Endothelial cell of hepatic sinusoid (primary cell): ENCODE results near the gene PDLIM4.

Experiments used
- in situ Hi-C: cut with HindIII; loops from 2 replicates; pipeline ENCODE4 v1.10.0; 2017; ENCODE audit warnings: low sequenced_read_pairs

The PDLIM4 gene

DNA sequence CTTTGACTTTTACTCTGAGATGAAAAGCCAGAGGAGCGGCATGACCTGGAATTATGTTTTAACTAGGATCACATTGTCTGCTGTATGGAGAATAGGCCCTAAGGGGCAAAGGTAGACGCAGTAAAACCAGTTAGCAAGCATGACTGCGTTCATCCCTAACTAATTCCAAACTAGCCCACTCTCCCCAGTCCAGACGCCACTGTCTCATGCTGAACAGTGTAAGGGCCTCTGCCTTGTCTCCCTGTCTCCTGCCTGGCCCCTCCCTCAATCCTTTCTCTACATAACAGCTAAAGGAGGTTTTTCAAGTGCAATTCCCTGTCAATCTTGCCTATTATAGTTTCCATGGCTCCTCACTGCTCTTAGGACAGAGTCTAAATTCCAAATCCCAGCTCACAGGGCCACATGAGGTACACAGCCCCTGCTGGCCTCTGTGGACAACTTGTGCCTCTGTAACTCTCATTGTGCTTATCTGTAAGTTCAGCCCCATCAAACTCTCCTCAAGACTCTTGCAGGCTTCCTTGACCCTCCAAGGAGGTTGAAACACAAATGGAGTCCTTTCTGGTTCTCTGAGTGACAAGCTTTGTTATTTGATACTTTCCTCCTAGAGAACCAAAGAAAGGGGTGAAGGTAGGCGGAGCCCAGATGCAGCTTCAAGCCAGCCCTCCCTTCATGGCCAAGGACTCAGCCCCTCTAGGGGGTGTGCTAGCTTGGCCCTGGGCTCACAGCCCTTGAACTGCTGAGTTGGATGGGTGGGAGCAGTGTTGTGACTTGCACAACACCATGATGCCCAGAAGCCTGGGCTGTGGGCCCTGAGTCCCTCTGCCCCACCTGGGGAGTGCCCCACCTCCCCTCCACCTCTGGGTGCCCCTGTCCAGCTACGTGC lies 20.7 kb downstream of the PDLIM4 start:
- in situ Hi-C loops: no loop called here

GRCh38 chr5:132279801-132280200 lies 22.3 kb downstream of the PDLIM4 start:
- in situ Hi-C loops: no loop called here

- in situ Hi-C loops: no loop called here
Observed at GRCh38 chr5:132280371-132281240, 23.1 kb downstream of the PDLIM4 start.

DNA sequence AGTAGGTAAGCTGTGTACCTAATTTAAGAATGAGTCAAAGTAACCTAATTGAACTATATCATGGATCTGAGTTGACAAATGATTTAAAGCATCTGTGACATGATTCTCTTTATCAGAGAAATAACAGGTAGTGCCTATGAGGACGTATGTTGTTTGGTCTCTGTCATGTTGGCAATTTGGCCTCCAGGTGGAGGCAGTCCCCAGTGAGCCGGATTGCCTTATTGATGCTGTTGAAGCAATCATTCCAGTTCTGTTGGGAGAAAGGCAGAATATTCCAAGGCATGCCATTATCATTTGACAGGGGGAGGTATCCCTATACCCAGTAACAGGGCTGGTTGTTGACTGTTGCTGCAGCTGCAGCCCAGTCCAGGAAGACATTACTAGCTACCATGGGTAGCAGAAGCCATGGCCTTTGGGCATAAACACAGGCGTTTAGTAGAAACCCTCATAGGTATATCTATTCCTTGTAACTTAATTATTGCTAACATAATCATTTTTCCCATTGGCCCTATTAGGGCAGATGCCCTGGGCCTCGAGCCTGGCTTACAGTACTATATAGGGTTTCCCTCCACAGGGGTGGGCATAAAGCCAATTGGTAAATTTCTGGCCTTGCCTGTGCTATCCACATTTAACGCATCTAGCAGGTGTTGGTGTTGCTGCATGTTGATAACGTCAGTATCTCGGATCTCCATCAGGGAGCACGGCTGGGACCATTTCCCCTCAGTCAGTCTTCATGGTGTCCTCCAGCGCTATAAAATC lies 24.5 kb downstream of the PDLIM4 start:
- in situ Hi-C loops: no loop called here

- in situ Hi-C loops: no loop called here
Observed at GRCh38 chr5:132283423-132284043, 26.0 kb downstream of the PDLIM4 start.

- in situ Hi-C loops: no loop called here
Observed at GRCh38 chr5:132289097-132289496, 31.6 kb downstream of the PDLIM4 start.

GRCh38 chr5:132291026-132291425 lies 33.5 kb downstream of the PDLIM4 start:
- in situ Hi-C loops: no loop called here

DNA sequence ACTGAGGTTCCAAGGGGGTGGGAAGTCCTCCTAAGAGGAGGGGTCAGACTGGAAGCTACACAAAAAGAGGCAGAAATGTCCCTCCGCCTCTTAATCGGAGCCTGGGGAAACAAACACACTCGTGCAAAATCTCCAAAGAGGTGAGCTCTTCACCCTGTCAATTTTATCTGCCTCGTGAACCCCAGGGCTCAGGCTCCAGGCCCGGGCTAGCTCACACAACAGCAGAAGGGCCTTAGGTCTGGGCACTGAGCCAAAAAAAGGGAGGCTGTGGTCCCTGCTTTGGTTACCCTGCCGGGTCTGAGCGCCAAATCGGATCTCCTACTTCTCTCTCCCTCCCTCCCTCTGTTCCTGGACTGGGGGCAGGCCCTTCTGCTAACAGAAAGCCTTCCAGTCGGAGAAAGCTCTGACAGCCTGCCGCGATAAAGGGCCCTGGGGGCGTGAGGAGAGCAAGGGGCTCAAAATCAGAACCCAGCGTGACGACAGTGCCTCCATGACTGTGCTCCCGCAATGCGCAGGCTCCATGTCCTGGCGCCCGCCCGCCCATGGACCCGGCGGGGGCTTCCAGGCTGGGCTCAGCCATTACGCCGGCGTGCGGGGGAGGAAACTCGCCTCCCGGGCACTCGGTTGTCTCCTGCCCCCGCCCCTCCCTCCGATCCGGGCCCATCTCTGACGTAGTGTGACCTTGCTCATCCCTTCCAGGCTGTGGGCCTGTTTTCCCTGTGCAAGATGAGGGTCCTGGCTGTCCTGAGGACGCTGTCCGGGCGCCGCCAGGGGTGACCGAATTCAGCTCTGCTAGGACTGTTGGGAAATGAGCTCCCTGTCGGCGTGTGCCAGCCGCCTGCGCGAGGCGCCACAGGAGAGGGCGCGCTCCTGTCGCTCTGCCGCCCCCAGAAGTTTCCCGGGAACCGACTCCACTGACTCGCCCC lies 35.8 kb downstream of the PDLIM4 start:
- in situ Hi-C loops: no loop called here

DNA sequence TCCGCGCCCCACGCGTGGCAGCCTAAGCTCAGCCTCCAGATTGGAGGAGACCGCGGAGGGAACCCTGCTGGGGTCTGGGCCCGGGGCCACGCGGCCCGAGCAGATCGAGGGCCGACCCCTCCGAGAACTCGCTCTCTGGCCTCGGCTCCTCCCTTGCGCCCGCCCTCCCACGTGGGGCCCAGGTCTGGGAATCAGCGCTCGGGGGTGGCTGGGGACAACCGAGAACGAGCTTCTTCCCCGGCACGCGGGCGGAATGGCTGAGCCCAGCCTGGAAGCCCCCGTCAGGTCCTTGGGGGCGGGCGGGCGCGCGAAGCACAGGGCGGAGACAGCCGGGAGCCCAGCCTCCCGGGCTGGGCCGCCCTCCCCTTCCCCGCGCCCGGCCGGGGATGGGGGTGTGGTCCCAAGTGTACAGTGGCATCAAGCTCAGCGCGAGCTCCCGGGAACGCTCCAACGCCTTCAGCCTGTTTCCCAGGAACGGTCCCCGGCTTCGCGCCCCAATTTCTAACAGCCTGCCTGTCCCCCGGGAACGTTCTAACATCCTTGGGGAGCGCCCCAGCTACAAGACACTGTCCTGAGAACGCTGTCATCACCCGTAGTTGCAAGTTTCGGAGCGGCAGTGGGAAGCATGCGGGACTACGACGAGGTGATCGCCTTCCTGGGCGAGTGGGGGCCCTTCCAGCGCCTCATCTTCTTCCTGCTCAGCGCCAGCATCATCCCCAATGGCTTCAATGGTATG lies 36.7 kb downstream of the PDLIM4 start, which contains the start of gene SLC22A4:
Gene SLC22A4, plus strand, starts transcription at position 403 of the 736 bp plus-strand sequence. Its CDS starts 223 bp downstream, at position 626.
- in situ Hi-C loops: no loop called here

GRCh38 chr5:132294728-132295504 lies 37.4 kb downstream of the PDLIM4 start:
- in situ Hi-C loops: no loop called here

- in situ Hi-C loops: no loop called here
Observed at GRCh38 chr5:132295505-132296411, 38.3 kb downstream of the PDLIM4 start.

- in situ Hi-C loops: no loop called here
Observed at GRCh38 chr5:132296412-132297016, 39.0 kb downstream of the PDLIM4 start.

- in situ Hi-C loops: no loop called here
Observed at GRCh38 chr5:132297211-132297940, 39.9 kb downstream of the PDLIM4 start.

- in situ Hi-C loops: no loop called here
Observed at GRCh38 chr5:132298298-132299212, 41.1 kb downstream of the PDLIM4 start.

DNA sequence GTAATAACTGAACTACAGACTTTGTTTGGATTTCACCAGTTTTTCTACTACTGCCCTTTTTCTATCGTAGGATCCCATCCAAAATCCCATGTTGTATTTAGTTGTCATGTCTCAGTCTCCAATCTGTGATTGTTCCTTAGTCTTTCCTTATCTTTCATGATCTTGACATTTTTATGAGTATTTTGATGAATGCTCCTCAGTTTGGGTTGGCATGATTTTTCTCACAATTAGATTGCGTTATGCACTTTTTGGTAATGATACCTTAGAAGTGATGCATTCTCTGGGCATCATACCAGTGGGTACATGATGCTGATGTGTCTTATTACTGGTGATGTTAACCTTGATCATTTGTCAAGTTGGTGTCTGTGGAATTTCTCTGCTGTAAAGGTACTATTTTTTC lies 42.4 kb downstream of the PDLIM4 start:
- in situ Hi-C loops: no loop called here
